SH-SY5Y (cell line): ENCODE data around the gene DHDDS.

Experiments
- GATA2 ChIP-seq: IDR thresholded peaks from 2 replicates; pipeline ENCODE4 v1.6.1; 2011; ENCODE audit warnings: mild to moderate bottlenecking, low read depth, low read length
- GATA3 ChIP-seq: IDR thresholded peaks from 2 replicates; pipeline ENCODE4 v1.6.1; 2011; ENCODE audit warnings: low read depth, mild to moderate bottlenecking, low read length, moderate library complexity

DHDDS gene

GRCh38 chr1:26452459-26453183, 20.5 kb downstream of the DHDDS start:
- no peak for TF ChIP-seq GATA3
- no peak for TF ChIP-seq GATA2

GRCh38 chr1:26459148-26459547, 27.0 kb downstream of the DHDDS start:
- TF ChIP-seq GATA3 (no peak), GATA2 (no peak)

DNA sequence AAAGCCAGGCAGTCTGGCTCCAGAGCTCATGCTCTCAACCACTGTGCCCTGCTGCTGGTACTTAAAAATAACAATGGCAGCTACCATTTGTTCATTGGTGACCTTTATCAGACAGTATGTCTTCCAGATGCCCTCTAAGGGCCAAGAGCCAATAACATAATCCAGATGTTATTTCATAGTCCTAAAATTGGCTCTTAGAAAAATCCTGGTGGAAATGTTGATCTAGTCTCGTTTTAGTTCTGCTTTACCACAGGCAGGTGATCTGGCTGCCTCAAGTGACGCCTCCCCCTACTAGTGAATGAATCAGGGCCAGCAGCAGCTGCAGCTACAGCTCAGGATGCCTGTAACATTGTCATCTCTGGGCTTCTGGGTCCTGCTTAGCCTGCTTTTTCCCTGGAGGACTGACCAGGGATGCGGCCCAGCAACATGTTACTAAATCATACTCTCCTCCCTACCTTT, 27.5 kb downstream of the DHDDS start:
- TF ChIP-seq GATA2 (no peak), GATA3 (no peak)

DNA sequence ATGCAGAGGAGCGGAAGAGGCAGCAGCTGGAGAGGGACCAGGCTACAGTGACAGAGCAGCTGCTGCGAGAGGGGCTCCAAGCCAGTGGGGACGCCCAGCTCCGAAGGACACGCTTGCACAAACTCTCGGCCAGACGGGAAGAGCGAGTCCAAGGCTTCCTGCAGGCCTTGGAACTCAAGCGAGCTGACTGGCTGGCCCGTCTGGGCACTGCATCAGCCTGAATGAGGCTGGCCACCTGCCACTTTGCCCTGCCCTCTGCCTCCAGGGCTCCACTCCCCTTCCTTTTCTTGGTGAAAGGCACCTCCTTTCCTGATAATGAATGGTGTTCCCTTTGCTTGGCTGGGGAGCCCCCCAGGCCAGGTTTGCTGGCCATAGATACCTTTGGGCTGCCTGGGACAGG, 36.8 kb downstream of the DHDDS start:
- TF ChIP-seq GATA3: no peak
- TF ChIP-seq GATA2: no peak

GRCh38 chr1:26469558-26469957, 37.4 kb downstream of the DHDDS start:
- TF ChIP-seq GATA3: no peak
- TF ChIP-seq GATA2: no peak

- no peak for TF ChIP-seq GATA3
- no peak for TF ChIP-seq GATA2
Observed at GRCh38 chr1:26470878-26471497, 38.9 kb downstream of the DHDDS start.

GRCh38 chr1:26471498-26472319, 39.6 kb downstream of the DHDDS start:
- no peak for TF ChIP-seq GATA3
- no peak for TF ChIP-seq GATA2

DNA sequence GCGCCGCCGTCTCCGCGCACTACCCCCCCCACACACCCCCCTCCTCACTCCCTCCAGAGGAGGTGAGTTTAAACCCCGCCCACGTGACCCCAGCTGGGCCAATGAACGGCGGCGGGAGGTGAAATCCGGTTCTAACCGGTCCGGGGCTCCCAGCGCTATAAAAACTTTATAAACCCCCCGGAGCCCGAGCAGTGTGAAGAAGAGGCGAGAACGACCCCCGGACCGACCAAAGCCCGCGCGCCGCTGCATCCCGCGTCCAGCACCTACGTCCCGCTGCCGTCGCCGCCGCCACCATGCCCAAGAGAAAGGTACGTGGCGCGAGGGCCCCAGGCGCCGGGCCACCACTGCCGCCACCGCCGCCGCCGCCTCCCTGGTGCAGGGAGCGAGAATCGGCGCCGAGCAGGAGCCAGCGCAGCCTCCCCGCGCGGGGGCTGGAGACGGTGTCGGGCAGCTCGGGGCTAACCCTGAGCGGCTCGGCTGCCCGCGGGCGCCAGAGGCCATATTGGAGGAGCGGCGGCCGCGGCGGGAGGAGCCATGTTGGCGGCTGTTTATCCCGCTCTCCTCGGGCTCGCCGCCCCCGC, 40.3 kb downstream of the DHDDS start, which contains the start of gene HMGN2:
Gene HMGN2 (plus strand): TSS at position 121 of the 581 bp plus-strand sequence. CDS start 173 bp downstream, at position 294.
- no peak for TF ChIP-seq GATA2
- TF ChIP-seq GATA3: no peak

- TF ChIP-seq GATA3 (no peak), GATA2 (no peak)
Observed at GRCh38 chr1:26472901-26473845, 41.1 kb downstream of the DHDDS start.

DNA sequence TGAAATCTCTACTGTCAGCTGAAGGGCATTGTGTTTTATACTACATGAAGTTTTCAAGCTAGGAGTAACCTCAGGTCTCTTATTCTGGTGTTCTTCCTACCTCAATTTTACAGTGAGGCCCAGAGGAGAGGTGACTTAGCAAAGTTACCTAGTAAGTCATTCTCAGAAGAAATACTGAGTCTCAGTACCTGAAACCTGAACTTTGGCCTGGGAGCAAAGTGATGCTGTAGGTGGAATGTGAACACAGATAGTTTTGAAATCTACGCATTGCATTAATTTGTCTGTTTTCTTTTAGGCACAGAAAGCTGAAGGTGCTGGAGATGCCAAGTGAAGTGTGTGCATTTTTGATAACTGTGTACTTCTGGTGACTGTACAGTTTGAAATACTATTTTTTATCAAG, 42.7 kb downstream of the DHDDS start:
- TF ChIP-seq GATA3: no peak
- no peak for TF ChIP-seq GATA2

DNA sequence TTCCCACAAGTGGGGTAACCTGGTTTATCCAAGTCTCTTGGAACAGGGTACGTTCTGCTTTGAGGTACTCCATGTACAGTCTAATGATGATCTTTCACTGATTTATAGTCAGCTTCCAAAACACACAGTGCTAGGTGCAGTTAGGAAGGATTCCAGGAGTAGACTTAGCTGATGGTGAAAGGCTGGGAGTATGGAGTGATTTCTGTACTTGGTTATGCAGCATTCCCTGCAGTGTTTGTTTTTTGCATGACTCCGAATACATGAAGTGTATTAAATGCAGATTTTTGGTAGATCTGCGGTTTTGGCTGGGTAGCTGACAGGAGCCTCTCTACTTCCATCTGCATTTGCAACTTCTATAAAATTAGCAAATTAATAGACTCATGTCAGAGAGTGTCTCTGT, 43.9 kb downstream of the DHDDS start:
- TF ChIP-seq GATA3 (no peak), GATA2 (no peak)

GRCh38 chr1:26476958-26477357, 44.8 kb downstream of the DHDDS start:
- TF ChIP-seq GATA3: no peak
- no peak for TF ChIP-seq GATA2

- no peak for TF ChIP-seq GATA2
- no peak for TF ChIP-seq GATA3
Observed at GRCh38 chr1:26477446-26478152, 45.5 kb downstream of the DHDDS start.
